NCI-H524 (cell line): ENCODE results near the gene GYPC.
"Not testable (repeated sequence)": the region's sequence is repeated elsewhere in the genome, so short reads cannot be mapped to it uniquely, and the experiment has no call there.

Experiments
- DNase-seq, 2 experiments: peaks; one replicate each; lab custom pipeline; 2025; lab: John Stamatoyannopoulos, UW

The GYPC gene

GRCh38 chr2:126699716-126700581 lies 44.0 kb downstream of the GYPC start:
- DNase-seq: no peak

- DNase-seq: no peak
Measured at GRCh38 chr2:126700677-126701076, 44.7 kb downstream of the GYPC start.

DNA sequence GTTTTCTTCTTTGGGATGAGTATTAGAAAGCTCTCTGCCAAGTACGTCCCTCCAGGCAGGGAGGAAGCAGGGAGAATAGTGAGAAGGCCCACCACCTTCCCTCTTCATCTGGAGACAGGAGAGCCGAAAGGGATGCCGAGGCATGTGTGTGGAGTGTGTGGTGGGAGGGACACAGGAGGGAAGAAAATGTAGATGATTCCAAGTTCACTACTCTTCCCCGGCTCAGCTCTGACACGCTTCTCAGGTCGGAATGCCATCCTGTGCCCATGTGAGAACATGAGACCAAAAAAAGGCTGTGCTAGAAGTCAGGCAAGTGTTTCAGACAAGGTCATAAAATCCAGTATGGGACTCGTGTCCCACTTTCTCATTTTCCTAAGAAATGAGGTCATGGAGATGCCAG lies 47.4 kb downstream of the GYPC start:
- no peak for DNase-seq

GRCh38 chr2:126704434-126705160 lies 48.6 kb downstream of the GYPC start:
- DNase-seq: no peak

- no peak for DNase-seq
Measured at GRCh38 chr2:126707191-126707590, 51.2 kb downstream of the GYPC start.

DNA sequence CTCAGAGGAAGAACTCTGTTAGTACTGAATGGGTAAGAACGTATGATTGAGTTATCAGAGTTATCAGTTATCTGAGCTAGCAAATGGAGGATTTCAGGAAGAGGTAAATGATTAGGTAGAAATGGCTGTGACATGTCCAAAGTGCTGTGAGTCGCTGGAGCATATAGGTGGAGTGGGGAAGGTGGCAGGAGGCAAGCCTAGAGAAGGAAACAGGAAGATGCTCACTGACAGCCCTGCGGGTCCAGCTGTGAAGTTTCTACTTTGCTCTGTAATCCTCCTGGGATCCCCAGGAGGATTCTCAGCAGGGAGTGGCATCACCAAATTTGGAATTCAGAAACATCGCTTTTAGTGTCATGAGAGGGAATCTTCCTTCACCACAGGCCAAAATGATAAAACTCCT lies 52.0 kb downstream of the GYPC start:
- DNase-seq: no peak

DNA sequence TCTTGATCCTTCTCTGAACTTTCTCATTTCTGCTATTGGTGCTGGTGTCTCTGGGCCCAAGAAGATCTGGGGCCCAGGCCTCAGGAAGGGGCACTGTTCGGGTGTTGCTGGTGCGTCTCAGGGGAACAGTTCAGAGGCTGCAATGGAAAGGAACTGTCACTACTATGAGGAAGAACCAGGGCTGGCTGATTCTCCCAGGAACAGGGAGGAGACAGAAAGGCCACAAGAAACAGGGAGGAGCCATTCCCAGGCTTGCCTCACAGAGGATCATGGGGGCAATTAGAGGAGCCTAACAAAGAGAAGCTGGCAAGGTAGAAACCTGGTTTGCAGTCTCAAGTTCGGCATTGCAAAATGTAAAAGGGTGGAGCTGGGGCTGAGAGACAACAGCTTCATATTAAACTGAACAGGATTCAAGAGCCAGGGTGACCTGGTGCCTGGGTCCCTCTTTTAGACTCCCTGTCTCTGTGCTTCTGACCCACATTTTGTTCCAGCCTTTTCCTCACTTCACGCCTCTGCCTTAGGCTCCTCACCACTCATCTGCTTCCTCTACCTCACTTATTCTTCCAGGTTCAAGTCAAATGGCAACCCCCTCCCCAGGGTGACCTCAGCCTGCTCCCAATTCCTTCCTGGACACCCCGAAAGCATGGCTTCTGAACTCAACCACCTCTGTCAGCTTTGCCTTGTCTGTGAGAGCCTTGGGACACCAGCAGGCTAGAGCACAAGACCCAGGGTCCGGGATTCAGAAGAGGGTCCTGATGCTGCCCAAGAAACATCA lies 58.4 kb downstream of the GYPC start:
- DNase-seq: no peak

DNA sequence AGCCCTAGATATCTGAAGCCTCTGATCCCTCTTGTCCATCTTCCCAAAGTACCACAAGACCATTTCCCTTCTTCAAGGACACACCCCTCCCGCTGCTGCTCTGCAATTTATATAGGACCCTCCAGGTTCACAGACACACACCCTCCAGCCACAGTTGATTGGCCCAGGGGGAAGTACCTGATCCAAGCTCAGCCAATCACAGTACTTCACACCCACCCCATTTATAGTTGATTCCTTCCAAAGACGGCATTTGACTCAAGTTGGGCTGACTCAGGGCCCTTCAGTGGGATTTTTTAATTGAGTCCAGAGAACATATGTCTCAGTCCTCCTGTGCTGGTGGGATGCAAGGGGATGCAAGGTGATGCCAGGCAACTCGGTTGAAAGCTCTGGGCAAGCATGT lies 59.2 kb downstream of the GYPC start:
- no peak for DNase-seq

GRCh38 chr2:126715576-126716406 lies 59.8 kb downstream of the GYPC start:
- DNase-seq: no peak

DNA sequence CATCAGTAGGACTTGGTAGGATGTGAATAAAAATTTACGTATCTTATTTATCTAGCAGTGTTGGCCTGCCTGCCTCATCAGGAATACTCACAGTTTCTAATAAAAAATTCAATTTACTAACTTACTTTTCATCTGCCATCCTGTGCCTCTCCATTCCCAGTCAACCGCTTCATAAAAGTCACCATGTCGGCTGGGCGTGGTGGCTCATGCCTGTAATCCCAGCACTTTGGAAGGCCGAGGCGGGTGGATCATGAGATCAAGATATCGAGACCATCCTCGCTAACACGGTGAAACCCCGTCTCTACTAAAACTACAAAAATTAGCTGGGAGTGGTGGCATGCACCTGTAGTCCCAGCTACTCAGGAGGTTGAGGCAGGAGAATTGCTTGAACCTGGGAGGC lies 61.3 kb downstream of the GYPC start:
- not testable (repeated sequence) for DNase-seq

DNA sequence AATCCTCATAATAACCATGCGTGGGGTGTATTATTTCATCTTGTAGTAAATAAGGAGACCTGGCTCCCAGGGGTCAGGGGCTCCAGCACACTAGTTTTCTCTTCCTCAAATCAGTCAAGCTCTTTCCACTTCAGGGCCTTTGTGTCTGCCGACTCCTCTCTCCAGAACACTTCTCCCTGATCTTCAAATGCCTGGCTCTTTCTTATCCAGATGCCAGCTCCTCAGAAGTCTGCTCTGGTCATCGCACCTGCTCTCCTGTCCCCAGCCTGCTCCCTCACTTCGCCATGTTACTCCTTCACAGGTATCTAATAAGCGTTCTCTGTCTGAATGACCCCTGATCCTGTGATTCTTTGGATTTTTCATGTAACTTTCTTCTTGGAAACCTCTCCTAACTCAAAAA lies 62.0 kb downstream of the GYPC start:
- DNase-seq: no peak

DNA sequence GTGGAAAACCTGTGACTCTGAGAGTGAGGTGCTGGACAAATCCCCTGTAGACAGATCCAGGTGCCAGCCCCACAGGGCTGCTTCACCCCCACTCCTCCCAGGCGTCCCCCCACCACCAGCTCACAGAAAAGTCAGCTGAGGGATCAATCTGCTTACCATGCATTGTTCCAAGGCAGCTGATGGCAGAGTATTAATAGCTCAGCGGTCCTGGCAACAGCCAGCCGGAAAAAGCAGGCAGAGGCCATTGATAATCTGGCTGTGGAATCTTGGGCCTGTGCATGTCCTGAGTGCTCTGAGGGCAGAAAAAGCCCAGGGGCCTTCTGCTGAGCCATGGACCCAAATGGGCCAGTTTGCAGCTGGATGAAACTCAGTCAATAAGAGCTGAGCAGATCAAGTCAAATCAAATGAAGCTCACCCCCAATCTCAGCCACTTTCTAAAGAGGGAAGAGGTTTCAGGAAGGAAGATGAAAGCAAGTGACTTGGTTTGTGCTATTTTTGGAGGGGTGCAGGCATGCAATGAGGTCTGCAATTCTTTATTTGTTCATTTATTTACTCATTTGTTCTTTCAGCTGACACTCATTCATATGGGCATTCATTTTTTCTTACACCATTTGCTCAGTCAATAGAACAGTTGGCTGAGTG lies 63.4 kb downstream of the GYPC start:
- DNase-seq: no peak

DNA sequence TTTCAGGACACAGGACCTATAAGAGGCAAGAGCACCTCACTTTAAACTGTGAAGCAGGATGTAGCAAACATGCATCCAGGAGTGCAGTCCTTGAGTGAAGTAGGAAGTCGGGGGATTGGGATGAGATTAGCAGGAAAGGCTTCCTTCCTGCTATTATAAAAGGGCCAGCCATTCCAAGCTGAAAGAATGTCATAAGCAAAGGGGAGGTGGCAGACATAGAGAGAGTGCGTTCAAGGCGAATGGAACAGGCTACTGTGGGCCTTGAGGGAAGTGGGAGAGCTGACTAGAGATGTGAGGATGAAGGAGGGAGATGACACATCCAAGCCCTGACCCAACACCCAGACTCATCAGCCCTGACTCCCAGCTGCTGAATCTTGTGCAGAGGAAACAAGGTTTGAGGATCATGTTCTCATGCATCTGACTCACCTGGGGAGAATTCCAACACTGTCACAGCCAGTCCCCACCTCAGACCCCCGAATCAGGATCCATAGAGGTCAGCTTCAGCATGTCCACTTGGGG lies 63.9 kb downstream of the GYPC start:
- no peak for DNase-seq

- DNase-seq: no peak
Measured at GRCh38 chr2:126720638-126721037, 64.7 kb downstream of the GYPC start.

- no peak for DNase-seq
Measured at GRCh38 chr2:126722081-126722480, 66.1 kb downstream of the GYPC start.

DNA sequence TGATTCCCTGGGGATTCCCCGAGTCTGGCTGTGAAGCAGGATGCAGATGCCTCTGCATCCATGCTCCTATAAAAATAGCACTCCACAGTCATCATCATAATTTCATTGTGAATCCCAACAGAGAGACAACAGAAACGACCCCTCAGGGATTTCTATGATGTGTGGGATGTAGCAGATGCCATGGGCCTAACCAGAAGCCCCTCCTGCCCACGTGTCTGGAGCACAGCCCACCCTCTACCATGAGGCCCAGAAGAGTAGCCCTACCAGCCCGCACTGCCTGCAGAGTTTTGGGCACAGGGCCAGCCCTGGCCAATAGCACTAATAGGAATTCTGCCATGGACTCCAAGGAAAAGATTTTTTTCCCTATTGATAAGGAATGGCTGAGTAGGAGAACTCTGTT lies 66.6 kb downstream of the GYPC start:
- DNase-seq: no peak

GRCh38 chr2:126723281-126723815 lies 67.4 kb downstream of the GYPC start:
- DNase-seq: no peak

GRCh38 chr2:126725580-126725979 lies 69.6 kb downstream of the GYPC start:
- DNase-seq: no peak

DNA sequence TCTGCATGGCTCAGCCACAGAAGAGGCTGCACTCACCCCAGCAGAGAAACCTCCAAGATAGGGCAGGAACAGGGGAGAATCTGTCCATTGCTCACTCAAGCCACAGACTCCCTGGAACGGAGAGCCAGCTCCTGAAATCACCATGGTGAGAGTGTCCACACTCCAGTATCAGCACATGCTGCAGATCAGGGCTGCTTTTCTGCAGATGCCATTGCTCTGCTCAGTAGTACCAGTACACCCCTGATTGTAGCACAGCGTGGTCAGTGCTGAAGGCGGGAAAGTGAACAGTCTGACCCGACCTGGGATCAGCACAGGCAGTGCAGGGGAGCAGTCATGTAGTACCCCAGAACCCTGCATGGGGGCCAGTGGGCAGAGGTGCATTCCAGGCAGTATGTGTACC lies 73.9 kb downstream of the GYPC start:
- no peak for DNase-seq

- DNase-seq: no peak
Measured at GRCh38 chr2:126730655-126731054, 74.7 kb downstream of the GYPC start.

DNA sequence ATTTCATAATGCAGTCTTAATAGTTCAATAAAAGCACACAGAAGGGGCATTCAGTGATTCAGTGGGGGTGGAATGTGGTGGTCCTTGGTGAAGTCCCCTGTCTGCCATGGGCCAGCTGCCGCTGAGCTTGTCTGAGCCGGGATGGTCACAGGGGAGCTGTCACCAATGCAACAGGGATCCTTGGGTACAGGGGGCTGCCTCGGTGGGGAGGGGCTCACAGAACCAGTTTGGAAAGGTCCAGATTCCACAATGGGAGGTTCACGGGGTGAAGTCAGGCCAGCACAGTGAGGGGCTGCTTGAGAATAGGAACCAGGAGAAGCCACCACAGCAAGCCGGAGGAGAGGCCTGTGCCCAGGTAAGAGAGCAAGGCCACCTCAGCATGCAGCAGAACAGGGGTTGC lies 75.4 kb downstream of the GYPC start:
- DNase-seq: no peak
